ENCODE results near the gene KIAA1210.

KIAA1210 gene

DNA sequence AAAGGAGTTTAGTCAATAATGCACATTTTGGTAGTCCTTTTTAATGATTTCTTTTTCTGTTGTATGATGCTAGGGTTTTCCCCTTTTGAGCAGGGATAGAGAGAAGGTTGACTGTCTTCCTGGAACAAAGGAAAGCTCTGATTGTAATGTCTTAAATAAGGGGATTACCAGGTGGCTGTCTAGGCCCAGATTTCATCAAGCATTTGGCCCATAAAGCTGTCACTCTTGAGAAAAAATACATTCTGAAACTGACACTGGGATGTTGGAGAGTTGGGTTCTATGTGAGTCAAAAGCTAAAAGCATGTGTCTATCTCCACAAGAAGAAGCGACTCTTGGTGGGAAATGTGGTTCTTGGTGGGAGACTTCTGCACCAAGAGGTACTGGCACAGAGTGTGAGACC, 26.4 kb downstream of the KIAA1210 start:
- Histone ChIP-seq H3K79me2 (no peaks in the 10 kb centered on the region), H3K27me3 (ENCODE audit: control insufficient read depth, insufficient read depth, low read length) (no peaks in the 10 kb centered on the region), H3K4me3 (ENCODE audit: low read depth, low read length) (no peak overlapping the region), H3K36me3 (ENCODE audit: control insufficient read depth, insufficient read depth, low read length) (no peaks in the 10 kb centered on the region), H3K9ac (no peak overlapping the region), H3K4me1 (no peaks in the 10 kb centered on the region), H2AFZ (no peak overlapping the region), H3K9me3 (ENCODE audit: control insufficient read depth, low read length) (no peaks in the 10 kb centered on the region), H3K27ac (no peak overlapping the region), H3K4me2 (ENCODE audit: low read length) (no peak overlapping the region)
- TF ChIP-seq, protein P1, sequence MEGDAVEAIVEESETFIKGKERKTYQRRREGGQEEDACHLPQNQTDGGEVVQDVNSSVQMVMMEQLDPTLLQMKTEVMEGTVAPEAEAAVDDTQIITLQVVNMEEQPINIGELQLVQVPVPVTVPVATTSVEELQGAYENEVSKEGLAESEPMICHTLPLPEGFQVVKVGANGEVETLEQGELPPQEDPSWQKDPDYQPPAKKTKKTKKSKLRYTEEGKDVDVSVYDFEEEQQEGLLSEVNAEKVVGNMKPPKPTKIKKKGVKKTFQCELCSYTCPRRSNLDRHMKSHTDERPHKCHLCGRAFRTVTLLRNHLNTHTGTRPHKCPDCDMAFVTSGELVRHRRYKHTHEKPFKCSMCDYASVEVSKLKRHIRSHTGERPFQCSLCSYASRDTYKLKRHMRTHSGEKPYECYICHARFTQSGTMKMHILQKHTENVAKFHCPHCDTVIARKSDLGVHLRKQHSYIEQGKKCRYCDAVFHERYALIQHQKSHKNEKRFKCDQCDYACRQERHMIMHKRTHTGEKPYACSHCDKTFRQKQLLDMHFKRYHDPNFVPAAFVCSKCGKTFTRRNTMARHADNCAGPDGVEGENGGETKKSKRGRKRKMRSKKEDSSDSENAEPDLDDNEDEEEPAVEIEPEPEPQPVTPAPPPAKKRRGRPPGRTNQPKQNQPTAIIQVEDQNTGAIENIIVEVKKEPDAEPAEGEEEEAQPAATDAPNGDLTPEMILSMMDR (IDR thresholded peaks at IDR 0.05), result no peak

DNA sequence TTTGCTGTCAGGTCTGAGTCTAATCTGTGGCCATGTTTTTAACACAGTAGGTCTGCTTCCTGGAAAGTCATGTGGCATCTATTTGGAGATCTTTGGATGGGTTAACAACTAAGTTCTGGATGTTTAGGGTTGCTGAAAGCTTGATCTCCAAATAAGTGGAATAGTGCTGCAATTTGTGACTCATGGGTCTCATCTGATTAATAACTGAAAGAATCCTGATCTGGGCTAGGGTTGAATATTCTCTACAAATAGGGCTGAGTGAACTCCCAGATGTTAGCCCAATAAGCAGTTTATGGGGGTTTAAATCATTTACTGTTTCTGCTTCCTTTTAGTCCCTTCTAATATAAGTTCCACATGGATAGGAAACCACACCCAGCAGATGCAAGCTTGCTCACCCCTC, 31.7 kb downstream of the KIAA1210 start:
- no peak overlapping the region for H3K9ac ChIP-seq
- H3K9me3 ChIP-seq (ENCODE audit: control insufficient read depth, low read length), result no peaks in the 10 kb centered on the region
- no peaks in the 10 kb centered on the region for H3K4me1 ChIP-seq
- no peaks in the 10 kb centered on the region for H3K27me3 ChIP-seq (ENCODE audit: control insufficient read depth, insufficient read depth, low read length)
- H3K36me3 ChIP-seq (ENCODE audit: control insufficient read depth, insufficient read depth, low read length), result no peaks in the 10 kb centered on the region
- TF ChIP-seq, protein P1 (IDR thresholded peaks at IDR 0.05), result no peak
- no peak overlapping the region for H3K4me2 ChIP-seq (ENCODE audit: low read length)
- no peak overlapping the region for H3K27ac ChIP-seq
- H3K79me2 ChIP-seq, result no peaks in the 10 kb centered on the region
- H3K4me3 ChIP-seq (ENCODE audit: low read depth, low read length), result no peak overlapping the region
- H2AFZ ChIP-seq, result no peak overlapping the region

DNA sequence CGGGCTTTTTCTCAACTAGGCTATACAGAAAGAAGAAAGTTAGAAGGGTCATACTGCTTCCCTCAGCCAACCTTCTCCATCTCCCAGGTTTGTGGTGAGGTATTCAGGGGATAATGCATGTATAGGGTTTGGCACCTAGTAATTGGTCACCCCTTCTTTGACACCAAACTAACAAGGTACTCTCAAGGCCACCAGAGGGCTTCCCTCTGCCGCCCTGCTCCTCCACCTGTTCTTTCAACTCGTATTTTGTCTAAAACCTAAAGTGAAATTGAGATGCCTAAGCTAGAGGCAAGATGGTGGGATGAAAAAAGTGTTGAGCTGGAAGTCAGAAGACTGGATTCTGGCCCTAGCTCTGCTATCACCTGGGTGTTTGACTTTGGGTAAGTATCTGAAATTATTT, 32.8 kb downstream of the KIAA1210 start:
- Histone ChIP-seq H3K4me2 (ENCODE audit: low read length) (no peak overlapping the region), H3K4me3 (ENCODE audit: low read depth, low read length) (no peak overlapping the region), H3K36me3 (ENCODE audit: control insufficient read depth, insufficient read depth, low read length) (no peaks in the 10 kb centered on the region), H3K4me1 (no peaks in the 10 kb centered on the region), H3K9ac (no peak overlapping the region), H3K79me2 (no peaks in the 10 kb centered on the region), H3K27me3 (ENCODE audit: control insufficient read depth, insufficient read depth, low read length) (no peaks in the 10 kb centered on the region), H3K9me3 (ENCODE audit: control insufficient read depth, low read length) (no peaks in the 10 kb centered on the region), H3K27ac (no peak overlapping the region), H2AFZ (no peak overlapping the region)
- TF ChIP-seq, protein P1 (IDR thresholded peaks at IDR 0.05), result no peak

- H3K9me3 ChIP-seq (ENCODE audit: control insufficient read depth, low read length), result no peaks in the 10 kb centered on the region
These were observed 33.4 kb downstream of the KIAA1210 start for GRCh38 chrX:119093991-119094735.

More at GRCh38 chrX:119093991-119094735, 33.4 kb downstream of the KIAA1210 start:
- H2AFZ ChIP-seq, result no peak overlapping the region
- H3K4me1 ChIP-seq, result no peaks in the 10 kb centered on the region
- no peak overlapping the region for H3K27ac ChIP-seq
- no peaks in the 10 kb centered on the region for H3K27me3 ChIP-seq (ENCODE audit: control insufficient read depth, insufficient read depth, low read length)
- no peaks in the 10 kb centered on the region for H3K36me3 ChIP-seq (ENCODE audit: control insufficient read depth, insufficient read depth, low read length)
- TF ChIP-seq, protein P1 (IDR thresholded peaks at IDR 0.05), result no peak
- no peak overlapping the region for H3K4me3 ChIP-seq (ENCODE audit: low read depth, low read length)
- H3K4me2 ChIP-seq (ENCODE audit: low read length), result no peak overlapping the region
- H3K79me2 ChIP-seq, result no peaks in the 10 kb centered on the region
- H3K9ac ChIP-seq, result no peak overlapping the region
